AG10803 (cell line): ENCODE measurements around the gene BARD1.
A peak's percentile ranks its signal among the peaks of the same experiment; 100 is the strongest.
"Not testable (repeated sequence)": the region's sequence is repeated elsewhere in the genome, so short reads cannot be mapped to it uniquely, and the experiment has no call there.

Source experiments
- DNase-seq: peaks from one replicate; pipeline ENCODE4 v3.0.0; 2010; ENCODE audit warnings: low read depth
- H3K4me3 ChIP-seq: 2 replicates; pipeline ENCODE4 v1.5.1; 2011; ENCODE audit warnings: mild to moderate bottlenecking, low read length, control low read depth
- TF ChIP-seq, protein P1 (sequence below): conservative IDR thresholded peaks from 2 replicates; pipeline ENCODE4 v1.5.1; 2011; ENCODE audit warnings: mild to moderate bottlenecking, low read length, control low read depth, inconsistent platforms

The BARD1 gene

DNA sequence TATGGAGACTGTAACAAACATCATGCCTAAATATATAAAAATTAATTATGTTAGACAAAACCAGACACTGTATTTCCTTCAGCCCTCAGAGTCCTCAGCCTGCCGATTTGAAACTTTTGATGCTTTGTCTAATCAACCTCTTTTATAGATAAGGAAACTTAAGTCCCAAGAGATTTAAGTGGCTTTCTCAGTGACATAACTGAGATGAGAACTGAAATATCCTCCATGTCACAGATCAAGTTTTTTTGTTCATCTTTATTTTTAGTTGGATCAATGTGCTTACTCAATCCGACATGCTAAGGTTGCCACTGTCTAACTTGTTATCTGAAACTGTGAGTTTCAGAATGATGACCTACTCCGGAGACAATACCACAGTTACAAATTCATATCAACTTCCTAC is 72.3 kb downstream of the BARD1 start:
- DNase-seq: no peak
- no peak overlapping the region for H3K4me3 ChIP-seq
- TF ChIP-seq, protein P1, sequence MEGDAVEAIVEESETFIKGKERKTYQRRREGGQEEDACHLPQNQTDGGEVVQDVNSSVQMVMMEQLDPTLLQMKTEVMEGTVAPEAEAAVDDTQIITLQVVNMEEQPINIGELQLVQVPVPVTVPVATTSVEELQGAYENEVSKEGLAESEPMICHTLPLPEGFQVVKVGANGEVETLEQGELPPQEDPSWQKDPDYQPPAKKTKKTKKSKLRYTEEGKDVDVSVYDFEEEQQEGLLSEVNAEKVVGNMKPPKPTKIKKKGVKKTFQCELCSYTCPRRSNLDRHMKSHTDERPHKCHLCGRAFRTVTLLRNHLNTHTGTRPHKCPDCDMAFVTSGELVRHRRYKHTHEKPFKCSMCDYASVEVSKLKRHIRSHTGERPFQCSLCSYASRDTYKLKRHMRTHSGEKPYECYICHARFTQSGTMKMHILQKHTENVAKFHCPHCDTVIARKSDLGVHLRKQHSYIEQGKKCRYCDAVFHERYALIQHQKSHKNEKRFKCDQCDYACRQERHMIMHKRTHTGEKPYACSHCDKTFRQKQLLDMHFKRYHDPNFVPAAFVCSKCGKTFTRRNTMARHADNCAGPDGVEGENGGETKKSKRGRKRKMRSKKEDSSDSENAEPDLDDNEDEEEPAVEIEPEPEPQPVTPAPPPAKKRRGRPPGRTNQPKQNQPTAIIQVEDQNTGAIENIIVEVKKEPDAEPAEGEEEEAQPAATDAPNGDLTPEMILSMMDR: no peak

DNA sequence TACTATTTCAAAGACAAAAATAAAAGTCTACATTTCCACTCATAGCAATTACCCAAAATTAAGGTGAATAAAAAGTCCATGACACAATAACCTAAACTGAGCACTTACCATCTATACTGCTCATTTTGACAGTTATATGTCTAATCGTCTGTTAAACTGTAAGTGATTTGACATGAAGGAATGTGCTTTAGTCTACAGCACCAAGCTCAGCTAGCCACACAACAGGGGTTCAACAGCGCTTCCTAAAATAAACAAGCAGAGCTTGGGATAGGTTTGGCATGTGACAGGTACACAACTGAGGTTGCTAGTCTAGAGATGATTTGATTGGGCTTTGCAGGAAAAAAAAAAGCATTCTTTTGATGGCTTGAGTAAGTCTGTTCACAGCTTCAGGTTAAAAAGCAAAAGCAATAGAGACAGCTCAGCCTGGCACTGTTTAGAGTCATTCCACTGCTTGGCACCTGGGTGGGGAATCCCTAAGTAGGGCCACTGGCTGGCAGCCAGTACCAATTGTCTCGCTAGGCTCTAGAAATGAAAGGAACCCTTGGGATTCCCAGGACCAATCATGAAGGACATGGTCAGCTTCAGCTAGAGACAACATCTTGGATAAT is 78.6 kb downstream of the BARD1 start:
- no peak for DNase-seq
- TF ChIP-seq, protein P1: no peak
- H3K4me3 ChIP-seq: no peak overlapping the region

DNA sequence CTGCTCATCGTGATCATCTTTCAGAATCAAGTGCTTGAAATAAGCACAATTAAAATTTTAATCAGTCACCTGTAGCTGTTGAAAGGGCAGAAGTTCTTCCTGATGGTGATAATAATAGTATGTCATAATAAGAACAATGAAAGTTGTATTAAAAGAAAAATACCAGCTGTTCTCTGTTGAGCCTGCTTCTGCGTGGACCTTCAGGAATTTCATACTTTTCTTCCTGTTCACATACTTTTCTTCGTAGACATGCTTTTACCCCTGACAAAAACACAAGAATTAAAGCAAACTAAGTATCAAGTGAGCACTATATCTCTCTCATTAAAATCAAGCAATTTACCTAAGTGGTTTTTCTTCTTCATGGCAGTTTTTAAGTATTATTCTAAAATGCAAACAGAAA is 79.2 kb downstream of the BARD1 start:
- DNase-seq: peak; percentile 18
- TF ChIP-seq, protein P1: no peak
- no peak overlapping the region for H3K4me3 ChIP-seq

DNA sequence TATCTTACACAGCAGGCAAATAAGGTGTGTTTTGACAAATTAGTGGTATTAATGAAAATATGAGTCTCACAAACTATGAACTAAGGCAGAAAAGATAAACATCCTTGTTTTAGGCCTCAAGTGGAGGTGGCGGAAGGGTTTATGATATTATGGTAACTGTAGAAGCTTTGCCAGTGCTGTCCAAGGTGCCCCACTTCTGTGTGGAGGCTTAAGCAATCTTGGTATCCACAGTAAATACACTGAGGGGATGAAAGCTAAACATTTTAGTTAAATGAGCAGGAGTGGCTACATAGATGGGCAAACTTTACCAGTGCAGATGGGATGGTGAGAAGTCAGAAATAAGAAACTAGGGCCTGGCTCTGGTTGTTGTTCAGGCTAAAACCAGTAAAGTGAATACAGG is 84.7 kb downstream of the BARD1 start:
- H3K4me3 ChIP-seq: no peak overlapping the region
- TF ChIP-seq, protein P1: no peak
- no peak for DNase-seq

DNA sequence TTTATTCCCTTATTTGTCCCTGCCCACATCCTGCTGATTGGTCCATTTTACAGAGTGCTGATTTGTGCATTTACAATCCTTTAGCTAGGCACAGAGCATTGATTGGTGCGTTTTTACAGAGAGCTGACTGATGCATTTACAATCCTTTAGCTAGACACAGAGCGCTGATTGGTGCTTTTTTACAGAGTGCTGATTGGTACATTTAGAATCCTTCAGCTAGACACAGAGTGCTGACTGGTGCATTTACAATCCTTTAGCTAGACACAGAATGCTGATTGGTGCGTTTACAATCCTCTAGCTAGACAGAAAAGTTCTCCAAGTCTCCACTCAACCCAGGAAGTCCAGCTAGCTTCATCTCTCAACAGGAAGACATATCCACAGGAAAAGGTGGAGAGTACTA is 91.6 kb downstream of the BARD1 start:
- not testable (repeated sequence) for DNase-seq, H3K4me3 ChIP-seq

DNA sequence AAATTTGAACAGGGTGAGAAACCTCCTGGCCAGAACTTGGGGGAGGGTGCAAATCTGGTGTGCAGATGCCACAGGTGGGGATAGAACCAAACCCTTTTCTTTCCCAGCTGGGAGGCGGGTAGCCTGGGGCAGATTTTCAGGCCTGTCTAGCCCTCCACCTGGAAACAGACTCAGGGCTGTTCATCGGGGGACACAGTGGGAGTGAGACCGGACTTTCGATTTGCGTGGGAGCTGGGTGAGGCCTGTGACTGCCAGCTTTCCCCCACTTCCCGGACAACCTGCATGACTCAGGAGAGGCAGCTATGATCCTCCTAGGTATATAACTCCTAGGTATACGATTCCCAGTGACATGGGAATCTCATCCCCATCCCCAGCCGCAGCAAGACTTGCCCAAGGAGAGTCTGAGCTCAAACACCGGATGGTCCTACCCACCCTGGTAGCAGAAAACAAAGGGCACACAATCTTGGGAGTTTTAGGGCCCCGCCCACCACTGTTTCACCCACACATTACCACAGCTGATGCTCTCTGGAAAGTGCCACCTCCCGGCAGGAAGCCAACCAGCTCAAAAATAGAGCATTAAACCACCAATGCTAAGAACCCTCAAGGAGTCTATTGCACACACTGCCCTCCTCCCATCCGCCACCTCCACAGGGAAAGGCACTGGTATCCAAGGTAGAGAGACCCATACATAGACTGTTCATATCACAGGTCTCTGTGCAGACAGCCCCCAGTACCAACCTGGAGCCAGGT is 92.5 kb downstream of the BARD1 start:
- H3K4me3 ChIP-seq: no peak overlapping the region
- no peak for DNase-seq
- TF ChIP-seq, protein P1: no peak

DNA sequence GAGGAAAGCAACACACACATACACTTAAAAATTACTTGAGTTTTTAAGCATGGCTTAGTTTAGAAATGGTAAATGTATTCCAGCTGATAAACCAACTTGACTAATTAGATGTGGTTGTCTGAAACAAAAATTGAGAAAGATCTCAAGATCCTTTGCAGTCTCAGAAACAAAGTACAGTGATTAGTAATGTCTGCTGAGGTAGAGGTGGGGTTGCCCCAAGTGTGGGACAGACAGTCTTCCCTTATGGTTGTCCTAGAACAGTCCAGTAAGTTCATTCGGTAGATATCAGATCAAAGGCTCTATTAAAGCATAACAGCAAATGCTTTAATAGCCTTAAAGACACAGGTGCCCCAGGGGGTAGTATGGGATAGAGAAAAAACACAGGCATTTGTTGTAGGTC is 94.5 kb downstream of the BARD1 start:
- no peak for DNase-seq
- TF ChIP-seq, protein P1: no peak
- H3K4me3 ChIP-seq: no peak overlapping the region
